K562 (cell line): ENCODE results near the gene TPX2. TPM values are rescaled to one million over a fixed set of nuclear protein-coding genes. Genes with fewer than 3 reads are reported as not detected.

ENCODE experiments used
- BRD4 ChIP-seq: fragments of 200-600 bp; sonication (generic); IDR thresholded peaks from 2 replicates; pipeline ENCODE4 v1.6.1; 2017; ENCODE audit warnings: inconsistent platforms
- BRF1 ChIP-seq: IDR thresholded peaks from 3 replicates; pipeline ENCODE4 v1.6.1; 2011; ENCODE audit warnings: borderline replicate concordance, mild to moderate bottlenecking; ENCODE audit not compliant: insufficient read length; ENCODE audit errors: extremely low read depth
- CHCHD3 ChIP-seq: fragments of 250-450 bp; sonication (Bioruptor Pico); IDR thresholded peaks from 2 replicates; pipeline ENCODE4 v2.1.2; 2022; ENCODE audit warnings: mild to moderate bottlenecking
- KLF1 ChIP-seq: fragments of 450-650 bp; IDR thresholded peaks from 2 replicates; pipeline ENCODE4 v1.6.1; 2016; ENCODE audit warnings: missing genetic modification characterization, missing compliant biosample characterization
- MAFK ChIP-seq: IDR thresholded peaks from 2 replicates; pipeline ENCODE4 v1.6.1; 2011; ENCODE audit warnings: low read length, improper control_type of control experiment
- MTA2 ChIP-seq: fragments of 450-650 bp; IDR thresholded peaks from 2 replicates; pipeline ENCODE4 v1.6.1; 2016; ENCODE audit warnings: low read depth
- NFATC3 ChIP-seq: fragments of 450-650 bp; IDR thresholded peaks from 2 replicates; pipeline ENCODE4 v1.6.1; 2017; ENCODE audit warnings: mild to moderate bottlenecking
- PHB2 ChIP-seq: fragments of 450-650 bp; IDR thresholded peaks from 2 replicates; pipeline ENCODE4 v1.6.1; 2017; ENCODE audit warnings: low read depth
- POLR2G ChIP-seq: fragments of 200-400 bp; formaldehyde crosslinking; IDR thresholded peaks from 2 replicates; pipeline ENCODE4 v1.6.1; 2017; ENCODE audit warnings: low read depth, mild to moderate bottlenecking, antibody characterized with exemption, low read length, moderate library complexity
- RAD21 ChIP-seq, 2 experiments: fragments of 250-450 bp in 1 of 2; fragments of 450-650 bp in 1 of 2; sonication (Bioruptor Pico) in 1 of 2; formaldehyde crosslinking in 1 of 2; IDR thresholded peaks in 1 of 2; conservative IDR thresholded peaks in 1 of 2; 2 replicates each; pipeline versions ENCODE4 v1.4.0 to v1.8.0; 2020 to 2022; ENCODE audit warnings: mild to moderate bottlenecking in 2 of 2, moderate library complexity in 1 of 2
- RBBP5 ChIP-seq: fragments of 200-600 bp; sonication (generic); IDR thresholded peaks from 2 replicates; pipeline ENCODE4 v1.6.1; 2012; ENCODE audit warnings: borderline replicate concordance, mild to moderate bottlenecking, low read length, control low read depth, inconsistent platforms; ENCODE audit not compliant: insufficient read depth, poor library complexity, severe bottlenecking
- RCOR1 ChIP-seq, 2 experiments: IDR thresholded peaks; 2 replicates each; pipeline ENCODE4 v1.6.1; 2012; ENCODE audit warnings: low read depth in 2 of 2, low read length in 2 of 2, borderline replicate concordance in 1 of 2, improper control_type of control experiment in 1 of 2
- ZEB2 ChIP-seq: fragments of 450-650 bp; IDR thresholded peaks from 2 replicates; pipeline ENCODE4 v1.6.1; 2016
- ZFP30 ChIP-seq: fragments of 250-450 bp; sonication (Bioruptor Pico); IDR thresholded peaks from 2 replicates; pipeline ENCODE4 v1.8.0; 2022; ENCODE audit warnings: moderate library complexity, mild to moderate bottlenecking, inconsistent platforms, borderline replicate concordance
- ZNF445 ChIP-seq: fragments of 250-450 bp; sonication (Bioruptor Pico); IDR thresholded peaks from 2 replicates; pipeline ENCODE4 v1.4.0; 2020; ENCODE audit warnings: low read depth, mild to moderate bottlenecking, moderate library complexity
- polyA plus RNA-seq, 8 experiments: library from polyadenylated mRNA; depleted of rRNA in 4 of 8; stranded (reverse) in 5 of 8; unstranded in 3 of 8; fragments of >200 nt; fragmentation: Nextera tagmentation in 2 of 8; fragmentation: Illumina TruSeq in 1 of 8; extraction: Ambion mirVana in 2 of 8; extraction: Trizol in 1 of 8; gene quantifications; 2 replicates each; pipeline versions ENCODE4 v1.2.1 to v1.2.3, GENCODE V29; 2011 to 2014; ENCODE audit warnings: inconsistent platforms in 1 of 8, missing spikeins in 1 of 8
- total RNA-seq, 7 experiments: library from RNA; depleted of rRNA in 6 of 7; stranded (reverse); fragments of >200 nt in 6 of 7; fragmentation: Illumina TruSeq in 2 of 7; extraction: Trizol in 2 of 7; gene quantifications; 2 replicates each; pipeline versions ENCODE4 v1.2.1 to v1.2.3, GENCODE V29; 2011 to 2021; ENCODE audit warnings: low replicate concordance in 1 of 7
- TF ChIP-seq, protein P1 (sequence below): sonication (generic); formaldehyde crosslinking; IDR thresholded peaks from 2 replicates; pipeline ENCODE4 v1.8.0; 2022; ENCODE audit warnings: mild to moderate bottlenecking, missing genetic modification reagents
- TF ChIP-seq, protein P2 (sequence below): fragments of 250-450 bp; sonication (Bioruptor Pico); IDR thresholded peaks from 2 replicates; pipeline ENCODE4 v1.4.0; 2020; ENCODE audit warnings: mild to moderate bottlenecking, moderate library complexity
- TF ChIP-seq, protein P3 (sequence below): fragments of 450-650 bp; IDR thresholded peaks from 2 replicates; pipeline ENCODE4 v1.6.1; 2016; ENCODE audit warnings: missing biosample characterization, missing genetic modification characterization
- TF ChIP-seq, protein P4 (sequence below): IDR thresholded peaks from 2 replicates; pipeline ENCODE4 v1.6.1; 2011; ENCODE audit not compliant: insufficient read length; ENCODE audit errors: extremely low read depth
- TF ChIP-seq, protein P5 (sequence below): fragments of 450-650 bp; IDR thresholded peaks from 2 replicates; pipeline ENCODE4 v1.6.1; 2018; ENCODE audit not compliant: partially characterized antibody

The TPX2 gene
- total and polyA plus RNA-seq, 9 of the 15 experiments (the other 6 are each of a cell fraction or from before 2014, with no cell fraction given) = 48.0 to 241 (median 133) TPM

DNA sequence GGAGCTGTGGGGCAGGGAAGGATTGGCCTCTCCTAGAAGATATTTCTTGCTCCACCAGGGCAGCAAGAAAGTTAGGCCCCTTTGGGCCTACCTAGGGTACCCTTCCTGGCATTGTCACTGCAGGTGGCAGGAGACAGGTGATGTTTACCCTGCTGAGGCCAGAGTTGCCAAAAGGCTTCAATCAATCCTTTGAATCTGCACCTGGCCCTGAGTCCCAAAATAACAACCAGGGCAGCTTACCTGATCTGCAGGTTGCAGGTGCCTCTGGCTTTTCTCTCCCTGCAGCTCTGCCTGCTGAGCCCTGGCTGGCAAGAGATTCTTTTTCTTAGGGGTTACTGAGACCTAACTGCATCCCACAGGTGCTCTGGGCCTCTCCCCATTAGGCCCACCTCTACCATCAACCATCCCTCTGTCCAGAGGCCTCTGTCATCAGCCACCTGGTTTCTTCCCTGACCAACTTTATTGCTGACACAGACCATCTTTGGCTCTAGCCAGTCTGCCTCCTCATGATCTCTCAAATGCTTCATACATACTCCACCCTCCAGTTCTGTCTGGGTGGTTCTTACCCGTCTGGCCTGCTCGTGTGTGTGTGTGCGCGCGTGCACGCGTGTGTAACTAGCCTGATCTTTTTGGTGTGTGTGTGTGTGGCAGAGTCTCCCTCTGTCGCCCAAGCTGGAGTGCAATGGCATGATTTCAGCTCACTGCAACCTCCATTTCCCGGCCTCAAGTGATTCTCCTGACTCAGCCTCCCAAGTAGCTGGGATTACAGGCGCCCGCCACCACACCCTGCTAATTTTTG is 30.2 kb upstream of the TPX2 start (continued):
- TF ChIP-seq RCOR1 (IDR thresholded peaks at IDR 0.05; ENCODE audit: borderline replicate concordance in 1 of 2, low read depth in 2 of 2, low read length in 2 of 2) (no peak), ZNF445 (CRISPR knock-in tag) (no peak), NFATC3 (no peak), RAD21 (CRISPR knock-in tag; conservative IDR thresholded peaks at IDR 0.05 in 1 of 2, IDR thresholded peaks at IDR 0.05 in 1 of 2) (no peak), BRD4 (no peak), BRF1 (no peak), PHB2 (no peak), CHCHD3 (CRISPR knock-in tag) (no peak), ZFP30 (CRISPR knock-in tag) (no peak), MAFK (0 out of 2 replicates have a peak, but pooled peaks have one; percentile 5), RBBP5 (no peak), MTA2 (no peak), KLF1 (tag) (no peak), POLR2G (peak; percentile 36; the same call in 1 of the 2 replicates), ZEB2 (no peak)
- TF ChIP-seq, protein P1, sequence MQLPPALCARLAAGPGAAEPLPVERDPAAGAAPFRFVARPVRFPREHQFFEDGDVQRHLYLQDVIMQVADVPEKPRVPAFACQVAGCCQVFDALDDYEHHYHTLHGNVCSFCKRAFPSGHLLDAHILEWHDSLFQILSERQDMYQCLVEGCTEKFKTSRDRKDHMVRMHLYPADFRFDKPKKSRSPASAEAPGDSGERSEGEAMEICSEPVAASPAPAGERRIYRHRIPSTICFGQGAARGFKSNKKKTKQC (CRISPR knock-in tag) = no peak
- TF ChIP-seq, protein P2, sequence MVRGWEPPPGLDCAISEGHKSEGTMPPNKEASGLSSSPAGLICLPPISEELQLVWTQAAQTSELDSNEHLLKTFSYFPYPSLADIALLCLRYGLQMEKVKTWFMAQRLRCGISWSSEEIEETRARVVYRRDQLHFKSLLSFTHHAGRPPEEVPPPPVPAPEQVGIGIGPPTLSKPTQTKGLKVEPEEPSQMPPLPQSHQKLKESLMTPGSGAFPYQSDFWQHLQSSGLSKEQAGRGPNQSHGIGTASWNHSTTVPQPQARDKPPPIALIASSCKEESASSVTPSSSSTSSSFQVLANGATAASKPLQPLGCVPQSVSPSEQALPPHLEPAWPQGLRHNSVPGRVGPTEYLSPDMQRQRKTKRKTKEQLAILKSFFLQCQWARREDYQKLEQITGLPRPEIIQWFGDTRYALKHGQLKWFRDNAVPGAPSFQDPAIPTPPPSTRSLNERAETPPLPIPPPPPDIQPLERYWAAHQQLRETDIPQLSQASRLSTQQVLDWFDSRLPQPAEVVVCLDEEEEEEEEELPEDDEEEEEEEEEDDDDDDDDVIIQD = no peak
- TF ChIP-seq, protein P3, sequence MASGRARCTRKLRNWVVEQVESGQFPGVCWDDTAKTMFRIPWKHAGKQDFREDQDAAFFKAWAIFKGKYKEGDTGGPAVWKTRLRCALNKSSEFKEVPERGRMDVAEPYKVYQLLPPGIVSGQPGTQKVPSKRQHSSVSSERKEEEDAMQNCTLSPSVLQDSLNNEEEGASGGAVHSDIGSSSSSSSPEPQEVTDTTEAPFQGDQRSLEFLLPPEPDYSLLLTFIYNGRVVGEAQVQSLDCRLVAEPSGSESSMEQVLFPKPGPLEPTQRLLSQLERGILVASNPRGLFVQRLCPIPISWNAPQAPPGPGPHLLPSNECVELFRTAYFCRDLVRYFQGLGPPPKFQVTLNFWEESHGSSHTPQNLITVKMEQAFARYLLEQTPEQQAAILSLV (tag) = no peak
- TF ChIP-seq, protein P4, sequence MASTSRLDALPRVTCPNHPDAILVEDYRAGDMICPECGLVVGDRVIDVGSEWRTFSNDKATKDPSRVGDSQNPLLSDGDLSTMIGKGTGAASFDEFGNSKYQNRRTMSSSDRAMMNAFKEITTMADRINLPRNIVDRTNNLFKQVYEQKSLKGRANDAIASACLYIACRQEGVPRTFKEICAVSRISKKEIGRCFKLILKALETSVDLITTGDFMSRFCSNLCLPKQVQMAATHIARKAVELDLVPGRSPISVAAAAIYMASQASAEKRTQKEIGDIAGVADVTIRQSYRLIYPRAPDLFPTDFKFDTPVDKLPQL = no peak
- TF ChIP-seq, protein P5, sequence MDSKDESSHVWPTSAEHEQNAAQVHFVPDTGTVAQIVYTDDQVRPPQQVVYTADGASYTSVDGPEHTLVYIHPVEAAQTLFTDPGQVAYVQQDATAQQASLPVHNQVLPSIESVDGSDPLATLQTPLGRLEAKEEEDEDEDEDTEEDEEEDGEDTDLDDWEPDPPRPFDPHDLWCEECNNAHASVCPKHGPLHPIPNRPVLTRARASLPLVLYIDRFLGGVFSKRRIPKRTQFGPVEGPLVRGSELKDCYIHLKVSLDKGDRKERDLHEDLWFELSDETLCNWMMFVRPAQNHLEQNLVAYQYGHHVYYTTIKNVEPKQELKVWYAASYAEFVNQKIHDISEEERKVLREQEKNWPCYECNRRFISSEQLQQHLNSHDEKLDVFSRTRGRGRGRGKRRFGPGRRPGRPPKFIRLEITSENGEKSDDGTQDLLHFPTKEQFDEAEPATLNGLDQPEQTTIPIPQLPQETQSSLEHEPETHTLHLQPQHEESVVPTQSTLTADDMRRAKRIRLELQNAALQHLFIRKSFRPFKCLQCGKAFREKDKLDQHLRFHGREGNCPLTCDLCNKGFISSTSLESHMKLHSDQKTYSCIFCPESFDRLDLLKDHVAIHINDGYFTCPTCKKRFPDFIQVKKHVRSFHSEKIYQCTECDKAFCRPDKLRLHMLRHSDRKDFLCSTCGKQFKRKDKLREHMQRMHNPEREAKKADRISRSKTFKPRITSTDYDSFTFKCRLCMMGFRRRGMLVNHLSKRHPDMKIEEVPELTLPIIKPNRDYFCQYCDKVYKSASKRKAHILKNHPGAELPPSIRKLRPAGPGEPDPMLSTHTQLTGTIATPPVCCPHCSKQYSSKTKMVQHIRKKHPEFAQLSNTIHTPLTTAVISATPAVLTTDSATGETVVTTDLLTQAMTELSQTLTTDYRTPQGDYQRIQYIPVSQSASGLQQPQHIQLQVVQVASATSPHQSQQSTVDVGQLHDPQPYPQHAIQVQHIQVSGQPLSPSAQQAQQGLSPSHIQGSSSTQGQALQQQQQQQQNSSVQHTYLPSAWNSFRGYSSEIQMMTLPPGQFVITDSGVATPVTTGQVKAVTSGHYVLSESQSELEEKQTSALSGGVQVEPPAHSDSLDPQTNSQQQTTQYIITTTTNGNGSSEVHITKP = peak; percentile 70
